Occipital lobe (tissue), 2 donors: ENCODE results near the gene PLA2G2C. TPM values are rescaled to one million over a fixed set of nuclear protein-coding genes. Genes with fewer than 3 reads are reported as not detected.
A peak's percentile ranks its signal among the peaks of the same experiment; 100 is the strongest.
"Not testable (repeated sequence)": the region's sequence is repeated elsewhere in the genome, so short reads cannot be mapped to it uniquely, and the experiment has no call there.

Experiments used
- DNase-seq: peaks from one replicate; lab custom pipeline; 2025; lab: John Stamatoyannopoulos, UW
- total RNA-seq: library from RNA; depleted of rRNA; stranded (reverse); fragments of >200 nt; gene quantifications from one replicate; pipeline ENCODE4 v1.2.3, GENCODE V29; 2014

Gene PLA2G2C
- not detected for total RNA-seq

GRCh38 chr1:20185834-20186782 lies at the start of gene PLA2G2C, which contains the start of gene UBXN10:
TSS of gene PLA2G2C (minus strand) at chr1:20186518. CDS start at chr1:20177363, 9,155 bp downstream.
TSS of gene UBXN10 (plus strand) at chr1:20186096. CDS start at chr1:20190562, 4,466 bp downstream.
- no peak for DNase-seq

DNA sequence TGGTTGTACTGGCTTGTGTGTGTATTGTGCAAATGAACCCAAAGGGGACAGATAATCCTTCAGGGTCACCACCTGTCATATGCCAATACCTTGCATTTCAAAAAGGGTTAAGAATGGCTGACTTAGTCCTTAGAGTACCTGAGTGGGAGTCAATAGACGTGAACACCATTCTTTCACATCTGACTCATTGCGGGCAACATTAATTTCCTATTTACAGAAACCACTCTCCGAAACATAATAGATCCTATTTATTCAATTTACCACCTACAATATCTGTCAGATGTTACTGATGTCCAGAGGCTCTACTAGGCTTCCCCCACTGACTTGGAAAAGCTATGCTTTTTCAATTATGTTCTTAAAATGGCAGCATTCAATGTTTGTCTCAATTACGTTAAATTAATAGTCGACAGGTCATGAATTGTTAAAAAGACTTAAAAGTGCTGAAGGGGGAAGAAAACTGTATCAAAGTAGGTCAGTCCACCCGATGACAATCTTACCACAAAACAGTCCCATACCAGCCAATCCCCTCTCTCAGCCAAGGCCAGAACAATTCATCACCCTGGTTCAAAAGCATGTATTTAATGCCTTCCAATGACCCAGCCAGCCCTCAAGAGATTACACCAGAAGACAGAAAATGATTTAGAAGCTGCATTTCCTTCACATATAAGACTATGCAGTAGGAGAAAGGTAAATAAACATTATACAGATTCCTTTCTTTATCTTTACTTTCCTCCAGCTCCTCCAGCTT lies 48.6 kb upstream of the PLA2G2C start:
- DNase-seq = no peak

DNA sequence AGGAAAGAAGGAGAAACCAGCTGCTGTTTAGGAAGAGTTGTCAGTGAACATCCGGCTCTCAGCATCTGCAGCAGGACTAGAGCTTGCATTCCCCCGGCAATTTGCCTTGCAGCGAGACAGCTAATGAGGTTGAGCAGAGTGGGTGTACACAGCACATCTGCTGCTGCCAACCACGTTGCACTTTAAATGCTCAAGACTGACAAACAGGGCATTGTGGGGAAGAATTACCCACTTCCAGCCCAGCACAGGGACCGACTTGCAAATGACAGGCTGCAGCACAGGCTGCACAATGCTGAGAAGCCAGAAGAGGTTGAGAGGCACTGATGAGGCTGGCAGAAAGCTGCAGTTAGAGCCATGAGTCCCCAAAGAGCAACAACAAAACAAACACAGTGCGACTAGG lies 47.5 kb upstream of the PLA2G2C start:
- DNase-seq = peak; percentile 60

GRCh38 chr1:20233394-20233793 lies 47.1 kb upstream of the PLA2G2C start:
- DNase-seq = no peak

- DNase-seq = not testable (repeated sequence)
Observed at GRCh38 chr1:20232564-20232963, 46.2 kb upstream of the PLA2G2C start.

DNA sequence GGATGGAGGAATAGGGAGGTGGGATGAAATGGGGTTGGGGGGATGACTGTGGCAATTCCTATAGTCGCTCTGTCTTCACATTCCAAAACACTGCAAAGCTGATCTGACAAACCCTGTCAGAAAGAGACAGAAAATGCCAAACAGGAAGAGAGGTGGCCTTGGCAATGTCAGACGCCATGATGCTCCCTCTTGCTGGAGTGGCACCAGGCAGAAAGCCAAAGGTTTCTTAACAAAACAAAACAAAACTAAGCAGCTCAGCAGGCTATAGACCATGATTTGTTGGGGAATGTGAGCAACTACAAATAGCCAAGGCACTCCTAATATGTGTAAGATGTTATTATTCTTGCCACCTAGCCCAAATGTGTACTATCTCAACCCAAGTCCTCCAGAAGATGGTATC lies 42.9 kb upstream of the PLA2G2C start:
- DNase-seq = no peak

- peak; percentile 49 for DNase-seq
Observed at GRCh38 chr1:20228314-20228825, 42.1 kb upstream of the PLA2G2C start.

- DNase-seq = no peak
Observed at GRCh38 chr1:20227704-20228103, 41.4 kb upstream of the PLA2G2C start.

DNA sequence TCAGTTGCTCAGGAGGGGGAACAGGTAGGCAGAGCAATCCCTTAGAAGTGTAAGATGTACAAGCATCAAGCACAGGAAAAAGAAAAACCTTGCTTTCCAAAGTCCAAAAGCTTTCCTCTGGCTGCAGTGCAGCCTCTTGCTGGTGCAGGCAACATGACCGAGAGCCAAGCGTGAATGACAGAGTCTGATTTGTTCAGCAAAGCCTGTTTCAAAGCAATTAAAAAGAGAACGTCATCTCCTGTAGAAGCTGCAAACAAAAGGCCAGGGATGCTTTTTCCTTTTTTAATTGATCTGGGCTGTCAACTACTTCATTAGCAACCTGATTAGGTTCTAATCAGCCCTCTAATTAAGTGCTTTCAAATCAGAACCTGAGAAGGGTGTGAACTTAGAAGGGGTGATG lies 38.2 kb upstream of the PLA2G2C start:
- no peak for DNase-seq

DNA sequence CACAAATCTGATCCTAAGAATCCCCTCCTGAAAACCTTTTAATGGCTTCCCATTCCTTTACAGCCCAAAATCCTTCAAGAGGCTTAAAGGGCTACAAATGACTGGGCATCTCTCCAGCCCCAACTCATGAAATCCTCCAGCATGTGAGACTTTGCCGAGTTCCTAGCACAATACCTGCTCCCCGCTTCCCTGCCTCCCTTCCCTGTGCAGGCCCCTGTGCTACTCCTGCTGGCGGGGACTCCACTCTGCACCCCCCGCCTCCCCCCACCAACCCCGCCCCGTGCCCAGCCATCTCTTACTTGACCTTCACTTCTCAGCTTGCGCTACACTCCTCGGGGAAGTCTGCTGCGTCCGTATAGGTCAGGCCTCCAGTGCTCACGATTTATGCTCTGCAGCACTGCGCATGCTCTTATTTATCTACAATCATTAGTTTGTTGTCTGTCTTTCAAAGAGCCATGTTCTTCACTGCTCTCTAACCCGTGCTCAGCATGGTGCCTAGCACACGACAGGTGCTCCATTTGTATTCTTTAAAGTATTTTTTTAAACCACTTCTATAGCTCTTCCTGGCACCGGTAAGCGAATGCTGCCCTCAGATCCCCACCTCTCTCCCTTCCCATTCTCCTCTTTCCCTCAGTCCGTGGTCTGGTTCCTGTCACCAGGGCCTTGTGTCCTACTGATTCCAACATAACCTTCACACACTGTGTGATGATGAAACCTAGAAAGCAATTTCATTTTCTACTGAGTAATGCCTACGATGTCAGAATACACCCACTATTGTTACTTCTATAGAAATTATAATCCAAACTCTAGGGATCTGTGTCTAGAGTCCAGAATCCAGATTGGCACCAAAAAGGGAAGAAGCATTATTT lies 37.5 kb upstream of the PLA2G2C start:
- no peak for DNase-seq

- no peak for DNase-seq
Observed at GRCh38 chr1:20223106-20223505, 36.8 kb upstream of the PLA2G2C start.

GRCh38 chr1:20220036-20220435 lies 33.7 kb upstream of the PLA2G2C start:
- DNase-seq = no peak

GRCh38 chr1:20219053-20219452 lies 32.7 kb upstream of the PLA2G2C start:
- DNase-seq = not testable (repeated sequence)

- no peak for DNase-seq
Observed at GRCh38 chr1:20216574-20216973, 30.3 kb upstream of the PLA2G2C start.

DNA sequence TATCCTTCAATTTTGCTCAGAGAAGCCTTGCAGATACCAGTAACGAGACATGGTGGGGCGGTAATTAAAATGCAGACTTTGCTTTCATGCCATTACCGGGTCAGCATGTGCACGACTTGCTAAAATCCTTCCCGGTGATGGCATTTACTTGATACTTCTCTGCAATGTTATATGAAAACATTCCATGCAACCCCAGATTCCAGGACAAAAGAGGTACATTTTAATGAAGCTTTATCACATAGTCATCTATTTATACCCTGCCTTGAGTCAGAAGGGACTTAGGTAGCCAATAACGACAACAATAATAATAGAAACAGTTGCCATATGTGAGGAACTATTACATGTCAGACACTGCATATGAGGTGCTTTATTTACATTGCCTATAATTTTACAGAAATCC lies 29.4 kb upstream of the PLA2G2C start:
- no peak for DNase-seq

DNA sequence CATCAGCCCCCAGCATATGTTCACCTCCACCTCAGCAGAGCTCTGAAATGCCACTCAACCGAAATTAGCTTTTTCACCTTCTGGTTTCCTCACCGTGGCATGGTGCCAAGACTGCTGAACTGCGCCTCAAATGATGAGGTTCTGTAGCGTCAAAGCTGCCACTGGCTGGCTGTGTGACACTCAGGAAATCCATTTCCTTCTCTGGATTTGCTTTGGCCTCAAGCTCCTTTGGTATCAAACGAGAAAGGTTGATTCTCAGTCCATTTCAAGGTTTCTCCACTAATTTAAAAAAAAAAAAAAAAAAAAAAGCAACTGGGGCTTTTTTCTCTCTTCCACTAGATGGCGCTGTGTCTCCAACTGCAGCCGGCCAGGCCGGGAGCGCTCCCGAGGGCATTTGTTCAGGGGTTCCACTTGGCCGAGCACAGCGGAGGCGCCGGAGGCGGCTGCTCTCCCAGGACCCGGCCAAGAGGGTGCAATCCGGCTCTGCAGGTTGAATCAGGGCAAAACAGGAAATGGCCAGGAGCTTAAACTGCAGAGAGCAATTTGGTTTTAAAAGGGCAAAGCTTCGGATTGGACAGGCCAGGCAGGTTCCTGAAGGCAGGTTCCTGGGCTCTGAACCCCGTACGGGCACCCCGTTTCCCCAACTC lies 26.5 kb upstream of the PLA2G2C start:
- no peak for DNase-seq

GRCh38 chr1:20212085-20212684 lies 25.9 kb upstream of the PLA2G2C start:
- no peak for DNase-seq

- no peak for DNase-seq
Observed at GRCh38 chr1:20211511-20211931, 25.2 kb upstream of the PLA2G2C start.

- DNase-seq = no peak
Observed at GRCh38 chr1:20210736-20211460, 24.6 kb upstream of the PLA2G2C start.
